Naive B cell (primary cell): ENCODE data around the gene COL23A1. TPM values are rescaled to one million over a fixed set of nuclear protein-coding genes. Genes with fewer than 3 reads are reported as not detected.
"Not testable (repeated sequence)": the region's sequence is repeated elsewhere in the genome, so short reads cannot be mapped to it uniquely, and the experiment has no call there.

ENCODE experiments used
- ATAC-seq, 2 donors: fragments of 150-1000 bp; cut with Tn5 transposase; 2 replicates each; pipeline ENCODE4 v1.10.0; 2021; ENCODE audit warnings: low read depth in 2 of 2, mild to moderate bottlenecking in 2 of 2, moderate library complexity in 2 of 2
- DNase-seq: peaks from one replicate; pipeline ENCODE4 v3.0.0; 2022
- H3K27ac Mint-ChIP-seq, 6 donors: one replicate each; pipeline ENCODE4 v1.8.0; 2020 to 2022; ENCODE audit warnings: mild to moderate bottlenecking in 6 of 6, mixed read lengths in 6 of 6, moderate library complexity in 5 of 6, inconsistent platforms in 2 of 6
- H3K27me3 Mint-ChIP-seq, 3 donors: one replicate each; pipeline ENCODE4 v1.8.0; 2021 to 2022; ENCODE audit warnings: mixed read lengths in 3 of 3, mild to moderate bottlenecking in 1 of 3
- H3K36me3 Mint-ChIP-seq, 2 donors: one replicate each; pipeline ENCODE4 v1.8.0; 2020 to 2022; ENCODE audit warnings: mixed read lengths in 2 of 2, inconsistent platforms in 1 of 2, mild to moderate bottlenecking in 1 of 2
- H3K4me1 Mint-ChIP-seq, 3 donors: one replicate each; pipeline ENCODE4 v1.8.0; 2020 to 2022; ENCODE audit warnings: mixed read lengths in 3 of 3, inconsistent platforms in 1 of 3, mild to moderate bottlenecking in 1 of 3, moderate library complexity in 1 of 3
- H3K4me3 Mint-ChIP-seq, 8 donors: one replicate each; pipeline ENCODE4 v1.8.0; 2020 to 2022; ENCODE audit warnings: mild to moderate bottlenecking in 8 of 8, mixed read lengths in 8 of 8, moderate library complexity in 8 of 8, inconsistent platforms in 2 of 8
- H3K9me3 Mint-ChIP-seq, 7 donors: one replicate each; pipeline ENCODE4 v1.8.0; 2020 to 2022; ENCODE audit warnings: mixed read lengths in 7 of 7, mild to moderate bottlenecking in 5 of 7, inconsistent platforms in 2 of 7, moderate library complexity in 1 of 7
- polyA plus RNA-seq, 6 donors: library from polyadenylated mRNA; unstranded; fragments of 300-500 nt; fragmentation: Illumina TruSeq; gene quantifications; one replicate each; pipeline ENCODE4 v1.2.3, GENCODE V29; 2021; ENCODE audit warnings: low read depth in 6 of 6

COL23A1 gene
- polyA plus RNA-seq, 6 donors from 2014 or later, result 0.16 TPM; not detected in 5

DNA sequence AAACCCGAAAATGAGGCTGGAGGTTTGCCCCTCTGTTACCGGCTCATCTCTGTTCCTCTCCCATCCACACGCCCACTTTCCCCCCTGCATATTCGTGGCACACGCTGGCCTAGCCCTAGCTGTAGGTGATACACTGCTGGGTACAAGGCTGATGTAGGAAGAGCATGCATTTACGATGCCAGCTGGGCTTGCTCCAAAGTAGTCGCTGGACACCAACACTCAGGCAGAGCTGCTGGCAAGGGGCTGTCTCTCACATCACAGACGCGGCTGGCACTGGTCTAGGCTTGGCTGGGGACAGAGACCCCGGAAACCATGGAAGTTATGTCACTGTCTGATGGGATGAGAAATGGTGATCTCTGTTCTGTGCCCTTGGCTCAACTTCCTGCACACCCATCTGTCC is 347.8 kb downstream of the COL23A1 start:
- Mint-ChIP-seq H3K4me3 (peak overlapping the region in 6 of 8 donors; percentile 5 to 73 (median 54)), H3K9me3 (no peaks in the 10 kb centered on the region), H3K27ac (peak overlapping the region in 3 of 6 donors; percentile 9 to 70 (median 47)), H3K36me3 (no peaks in the 10 kb centered on the region), H3K4me1 (peaks cover 21 to 50% (median 41%) of the 10 kb centered on the region in 3 donors), H3K27me3 (no peaks in the 10 kb centered on the region)
- ATAC-seq, result no peak
- no peak for DNase-seq

DNA sequence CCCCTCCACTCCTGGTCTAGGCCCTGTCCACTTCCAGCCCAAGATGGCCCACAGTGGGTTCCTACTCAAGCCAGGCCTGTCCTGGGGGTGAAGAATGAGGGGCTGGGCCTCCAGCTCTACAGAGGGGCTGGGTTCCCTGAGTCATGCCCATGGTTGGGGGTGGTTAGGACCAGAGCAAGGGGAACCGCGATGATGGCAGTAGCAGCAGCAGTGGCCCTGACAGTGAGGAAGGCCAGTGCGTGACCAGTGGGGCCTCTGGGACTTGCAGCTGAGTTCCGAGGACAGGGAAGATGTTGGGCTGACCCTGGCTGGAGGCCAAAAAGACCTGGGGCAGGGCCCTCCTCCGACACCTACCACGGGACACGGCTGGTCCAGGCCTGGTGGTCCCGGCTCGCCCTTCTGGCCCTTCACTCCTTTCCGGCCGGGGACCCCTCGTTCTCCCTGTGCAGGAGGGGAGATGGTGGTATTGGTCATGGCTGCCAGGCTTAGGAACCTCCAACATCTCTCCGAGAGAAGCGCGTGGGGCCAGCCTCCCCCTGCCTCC is 348.4 kb downstream of the COL23A1 start:
- Mint-ChIP-seq H3K27ac (peak overlapping the region in 3 of 6 donors; percentile 56 to 92 (median 78)), H3K9me3 (no peaks in the 10 kb centered on the region), H3K36me3 (no peaks in the 10 kb centered on the region), H3K27me3 (no peaks in the 10 kb centered on the region), H3K4me3 (peak overlapping the region in 3 of 8 donors; percentile 24 to 85 (median 73)), H3K4me1 (peaks cover 21 to 46% (median 35%) of the 10 kb centered on the region in 3 donors)
- DNase-seq (no peak), ATAC-seq (no peak)

- Mint-ChIP-seq H3K4me3 (peak overlapping the region; percentile 5 to 89 (median 78)), H3K36me3 (no peaks in the 10 kb centered on the region), H3K4me1 (peaks cover 21 to 45% (median 33%) of the 10 kb centered on the region in 3 donors), H3K9me3 (no peaks in the 10 kb centered on the region), H3K27me3 (no peaks in the 10 kb centered on the region), H3K27ac (peak overlapping the region; percentile 61 to 97 (median 85))
- no peak for DNase-seq
- peak in 1 of 2 donors; percentile 22 for ATAC-seq
These were observed 348.9 kb downstream of the COL23A1 start for GRCh38 chr5:178241231-178241663.

DNA sequence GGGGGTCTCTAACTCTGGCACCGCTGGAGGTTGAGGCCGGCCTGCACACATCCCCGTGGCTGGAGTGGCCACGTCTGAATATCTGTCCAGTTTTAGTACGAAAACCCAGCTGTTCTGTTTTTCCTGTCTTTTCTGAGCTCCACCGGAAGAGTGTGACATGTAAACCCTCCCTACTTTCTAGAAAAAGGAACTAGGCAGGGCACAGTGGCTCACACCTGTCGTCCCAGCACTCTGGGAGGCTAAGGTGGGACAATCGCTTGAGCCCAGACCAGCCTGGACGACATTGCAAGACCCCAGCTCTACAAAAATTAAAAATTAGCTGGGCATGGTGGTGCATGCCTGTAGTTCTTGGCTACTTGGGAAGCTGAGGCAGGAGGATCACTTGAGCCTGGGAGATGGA is 349.4 kb downstream of the COL23A1 start:
- Mint-ChIP-seq H3K4me1 (peaks cover 21 to 43% (median 33%) of the 10 kb centered on the region in 3 donors), H3K9me3 (no peaks in the 10 kb centered on the region), H3K27ac (peak overlapping the region; percentile 61 to 97 (median 85)), H3K4me3 (peak overlapping the region; percentile 5 to 89 (median 78)), H3K27me3 (no peaks in the 10 kb centered on the region), H3K36me3 (no peaks in the 10 kb centered on the region)
- DNase-seq (peak; percentile 21), ATAC-seq (peak; percentile 55 to 78)

DNA sequence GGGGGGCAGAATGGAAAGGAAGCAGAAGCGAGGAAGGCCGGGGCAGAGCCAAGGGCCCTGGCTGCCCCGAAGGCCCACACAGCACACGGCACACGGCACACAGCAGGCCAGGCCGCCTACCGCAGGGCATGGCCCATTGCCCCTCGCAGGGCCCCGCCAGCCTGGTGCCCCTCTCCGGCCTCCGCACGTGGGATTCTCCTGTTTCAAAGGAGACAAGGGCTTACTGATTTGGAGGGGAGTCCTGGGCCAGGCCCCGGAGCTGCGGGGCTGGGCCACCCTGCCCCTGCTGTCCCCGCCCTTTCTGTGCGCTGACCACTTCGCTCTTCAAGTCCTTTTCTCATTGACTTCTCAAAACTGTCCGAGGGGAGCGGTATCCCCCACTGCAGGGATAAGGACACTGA is 349.9 kb downstream of the COL23A1 start:
- no peak for DNase-seq
- Mint-ChIP-seq H3K4me3 (peak overlapping the region; percentile 5 to 89 (median 78)), H3K27ac (peak overlapping the region in 5 of 6 donors; percentile 78 to 97 (median 92)), H3K27me3 (no peaks in the 10 kb centered on the region), H3K9me3 (no peaks in the 10 kb centered on the region), H3K36me3 (no peaks in the 10 kb centered on the region), H3K4me1 (peaks cover 21 to 46% (median 33%) of the 10 kb centered on the region in 3 donors)
- peak in 1 of 2 donors; percentile 20 for ATAC-seq

GRCh38 chr5:178239626-178240301 is 350.4 kb downstream of the COL23A1 start:
- H3K4me1 Mint-ChIP-seq, result peaks cover 25 to 52% (median 38%) of the 10 kb centered on the region in 3 donors
- DNase-seq, result peak; percentile 14

GRCh38 chr5:178238711-178239592 is 351.2 kb downstream of the COL23A1 start:
- no peaks in the 10 kb centered on the region for H3K9me3 Mint-ChIP-seq
- no peaks in the 10 kb centered on the region for H3K27me3 Mint-ChIP-seq
- ATAC-seq, result no peak
- peak overlapping the region in 3 of 6 donors; percentile 82 to 94 (median 85) for H3K27ac Mint-ChIP-seq
- peak overlapping the region in 5 of 8 donors; percentile 12 to 69 (median 44) for H3K4me3 Mint-ChIP-seq
- no peak for DNase-seq
- H3K36me3 Mint-ChIP-seq, result no peaks in the 10 kb centered on the region
- H3K4me1 Mint-ChIP-seq, result peaks cover 25 to 54% (median 39%) of the 10 kb centered on the region in 3 donors

More at GRCh38 chr5:178239626-178240301, 350.4 kb downstream of the COL23A1 start:
- H3K4me3 Mint-ChIP-seq, result peak overlapping the region in 7 of 8 donors; percentile 57 to 79 (median 70)
- not testable (repeated sequence) for H3K9me3 Mint-ChIP-seq, H3K36me3 Mint-ChIP-seq, H3K27me3 Mint-ChIP-seq, ATAC-seq
- peak overlapping the region in 4 of 6 donors; percentile 73 to 93 (median 80) for H3K27ac Mint-ChIP-seq

GRCh38 chr5:178238313-178238635 is 351.9 kb downstream of the COL23A1 start:
- no peak for DNase-seq
- H3K9me3 Mint-ChIP-seq, result no peaks in the 10 kb centered on the region
- peak overlapping the region in 3 of 8 donors; percentile 23 to 61 (median 42) for H3K4me3 Mint-ChIP-seq
- peaks cover 25 to 58% (median 39%) of the 10 kb centered on the region in 3 donors for H3K4me1 Mint-ChIP-seq
- no peaks in the 10 kb centered on the region for H3K36me3 Mint-ChIP-seq
- H3K27me3 Mint-ChIP-seq, result no peaks in the 10 kb centered on the region
- H3K27ac Mint-ChIP-seq, result peak overlapping the region in 3 of 6 donors; percentile 16 to 51 (median 42)
- ATAC-seq, result no peak

GRCh38 chr5:178237431-178238312 is 352.5 kb downstream of the COL23A1 start:
- H3K9me3 Mint-ChIP-seq, result no peaks in the 10 kb centered on the region
- H3K4me3 Mint-ChIP-seq, result peak overlapping the region in 3 of 8 donors; percentile 42 to 70 (median 61)
- peak overlapping the region in 5 of 6 donors; percentile 38 to 94 (median 68) for H3K27ac Mint-ChIP-seq

DNA sequence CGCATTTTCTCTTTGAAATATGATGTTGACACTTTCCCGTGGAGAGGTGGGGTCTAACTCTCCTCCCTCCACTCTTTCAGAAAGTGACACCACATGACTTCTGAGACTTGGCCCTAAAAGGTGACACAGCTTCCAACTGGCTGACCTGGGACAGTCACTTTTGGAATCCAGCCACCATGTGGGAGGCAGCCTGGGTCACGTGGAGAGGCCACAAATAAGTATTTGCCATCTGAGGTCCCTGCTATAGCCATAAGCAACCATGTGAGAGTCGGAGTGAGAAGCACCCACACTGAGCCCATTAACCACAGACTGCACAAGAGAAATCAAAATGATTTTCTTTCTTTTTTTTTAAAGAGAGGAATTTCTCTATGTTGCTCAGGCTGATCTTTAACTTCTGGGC is 353.5 kb downstream of the COL23A1 start:
- Mint-ChIP-seq H3K27ac (no peak overlapping the region), H3K36me3 (no peaks in the 10 kb centered on the region), H3K9me3 (no peaks in the 10 kb centered on the region), H3K4me1 (peaks cover 24 to 60% (median 36%) of the 10 kb centered on the region in 3 donors), H3K27me3 (no peaks in the 10 kb centered on the region), H3K4me3 (peak overlapping the region in 1 of 8 donors; percentile 27)
- DNase-seq (no peak), ATAC-seq (no peak)

More at GRCh38 chr5:178237431-178238312, 352.5 kb downstream of the COL23A1 start:
- no peak for DNase-seq
- Mint-ChIP-seq H3K36me3 (no peaks in the 10 kb centered on the region), H3K4me1 (peaks cover 25 to 62% (median 39%) of the 10 kb centered on the region in 3 donors), H3K27me3 (no peaks in the 10 kb centered on the region)
- ATAC-seq, result no peak

DNA sequence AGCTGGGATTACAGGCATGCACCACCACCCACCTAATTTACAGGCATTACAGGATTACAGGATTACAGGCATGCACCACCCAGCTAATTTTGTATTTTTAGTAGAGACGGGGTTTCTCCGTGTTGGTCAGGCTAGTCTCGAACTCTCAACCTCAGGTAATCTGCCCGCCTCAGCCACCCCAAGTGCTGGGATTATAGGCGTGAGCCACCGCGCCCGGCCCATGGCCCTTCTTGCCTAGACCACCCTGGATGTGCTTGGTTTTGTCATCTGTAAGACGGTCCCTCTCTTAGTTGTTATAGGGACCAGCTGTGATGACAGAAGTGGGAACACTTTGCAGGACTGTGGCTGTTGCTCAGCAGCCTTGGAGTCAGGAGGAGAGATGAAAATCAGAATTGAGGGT is 354.1 kb downstream of the COL23A1 start:
- Mint-ChIP-seq H3K27me3 (no peaks in the 10 kb centered on the region), H3K9me3 (no peaks in the 10 kb centered on the region), H3K27ac (peak overlapping the region in 1 of 6 donors; percentile 64), H3K36me3 (no peaks in the 10 kb centered on the region), H3K4me3 (no peak overlapping the region), H3K4me1 (peaks cover 28 to 60% (median 36%) of the 10 kb centered on the region in 3 donors)
- DNase-seq (no peak), ATAC-seq (no peak)

DNA sequence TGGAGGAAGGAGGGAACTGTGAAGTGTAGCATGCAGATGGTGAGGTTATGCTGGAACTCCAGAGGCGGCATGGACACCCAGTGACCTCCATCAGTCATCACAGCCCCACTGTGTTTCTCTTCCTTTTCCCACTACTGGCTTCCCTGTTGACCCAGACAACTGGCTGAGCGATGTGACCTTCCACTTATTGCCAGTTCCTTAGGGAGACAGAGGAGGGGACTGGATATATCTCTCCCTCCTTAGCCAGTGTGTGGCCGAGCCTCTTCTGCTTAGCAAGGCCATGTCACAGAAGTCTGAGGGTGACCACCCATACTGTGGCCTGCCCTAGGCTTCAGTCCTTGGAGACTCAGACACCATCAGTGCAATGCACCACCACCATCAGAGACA is 354.6 kb downstream of the COL23A1 start:
- Mint-ChIP-seq H3K27me3 (no peaks in the 10 kb centered on the region), H3K4me3 (peak overlapping the region in 1 of 8 donors; percentile 88), H3K9me3 (no peaks in the 10 kb centered on the region), H3K4me1 (peaks cover 28 to 60% (median 36%) of the 10 kb centered on the region in 3 donors), H3K36me3 (no peaks in the 10 kb centered on the region), H3K27ac (no peak overlapping the region)
- ATAC-seq, result no peak
- DNase-seq, result no peak
